Measurements from ENCODE around the gene RAI2. TPM values are rescaled to one million over a fixed set of nuclear protein-coding genes. Genes with fewer than 3 reads are reported as not detected.

RAI2 gene
- total and polyA plus RNA-seq, 2 experiments from 2014 or later, result 0.83 to 0.99 TPM

DNA sequence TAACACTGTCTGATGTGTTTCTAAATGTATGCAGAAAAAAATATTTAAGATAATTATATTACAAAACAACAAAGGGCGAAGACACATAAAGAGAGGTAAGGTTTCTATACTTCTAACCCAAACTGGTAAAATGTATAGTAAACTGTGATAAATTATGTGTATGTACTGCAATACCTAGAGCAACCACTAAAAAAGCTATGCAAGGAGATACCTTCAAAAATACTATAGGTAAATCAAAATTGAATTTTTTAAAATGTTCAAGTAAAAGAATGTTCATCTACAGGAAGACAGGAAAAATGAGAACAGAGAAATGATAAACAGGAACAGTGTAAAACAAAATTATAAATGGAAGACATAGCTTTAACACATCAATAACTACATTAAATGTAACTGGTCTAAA, 27.3 kb upstream of the RAI2 start (continued):
- TF ChIP-seq, protein P1, sequence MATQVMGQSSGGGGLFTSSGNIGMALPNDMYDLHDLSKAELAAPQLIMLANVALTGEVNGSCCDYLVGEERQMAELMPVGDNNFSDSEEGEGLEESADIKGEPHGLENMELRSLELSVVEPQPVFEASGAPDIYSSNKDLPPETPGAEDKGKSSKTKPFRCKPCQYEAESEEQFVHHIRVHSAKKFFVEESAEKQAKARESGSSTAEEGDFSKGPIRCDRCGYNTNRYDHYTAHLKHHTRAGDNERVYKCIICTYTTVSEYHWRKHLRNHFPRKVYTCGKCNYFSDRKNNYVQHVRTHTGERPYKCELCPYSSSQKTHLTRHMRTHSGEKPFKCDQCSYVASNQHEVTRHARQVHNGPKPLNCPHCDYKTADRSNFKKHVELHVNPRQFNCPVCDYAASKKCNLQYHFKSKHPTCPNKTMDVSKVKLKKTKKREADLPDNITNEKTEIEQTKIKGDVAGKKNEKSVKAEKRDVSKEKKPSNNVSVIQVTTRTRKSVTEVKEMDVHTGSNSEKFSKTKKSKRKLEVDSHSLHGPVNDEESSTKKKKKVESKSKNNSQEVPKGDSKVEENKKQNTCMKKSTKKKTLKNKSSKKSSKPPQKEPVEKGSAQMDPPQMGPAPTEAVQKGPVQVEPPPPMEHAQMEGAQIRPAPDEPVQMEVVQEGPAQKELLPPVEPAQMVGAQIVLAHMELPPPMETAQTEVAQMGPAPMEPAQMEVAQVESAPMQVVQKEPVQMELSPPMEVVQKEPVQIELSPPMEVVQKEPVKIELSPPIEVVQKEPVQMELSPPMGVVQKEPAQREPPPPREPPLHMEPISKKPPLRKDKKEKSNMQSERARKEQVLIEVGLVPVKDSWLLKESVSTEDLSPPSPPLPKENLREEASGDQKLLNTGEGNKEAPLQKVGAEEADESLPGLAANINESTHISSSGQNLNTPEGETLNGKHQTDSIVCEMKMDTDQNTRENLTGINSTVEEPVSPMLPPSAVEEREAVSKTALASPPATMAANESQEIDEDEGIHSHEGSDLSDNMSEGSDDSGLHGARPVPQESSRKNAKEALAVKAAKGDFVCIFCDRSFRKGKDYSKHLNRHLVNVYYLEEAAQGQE (IDR thresholded peaks at IDR 0.05; ENCODE audit: unreplicated experiment), result no peak
- TF ChIP-seq, protein P2, sequence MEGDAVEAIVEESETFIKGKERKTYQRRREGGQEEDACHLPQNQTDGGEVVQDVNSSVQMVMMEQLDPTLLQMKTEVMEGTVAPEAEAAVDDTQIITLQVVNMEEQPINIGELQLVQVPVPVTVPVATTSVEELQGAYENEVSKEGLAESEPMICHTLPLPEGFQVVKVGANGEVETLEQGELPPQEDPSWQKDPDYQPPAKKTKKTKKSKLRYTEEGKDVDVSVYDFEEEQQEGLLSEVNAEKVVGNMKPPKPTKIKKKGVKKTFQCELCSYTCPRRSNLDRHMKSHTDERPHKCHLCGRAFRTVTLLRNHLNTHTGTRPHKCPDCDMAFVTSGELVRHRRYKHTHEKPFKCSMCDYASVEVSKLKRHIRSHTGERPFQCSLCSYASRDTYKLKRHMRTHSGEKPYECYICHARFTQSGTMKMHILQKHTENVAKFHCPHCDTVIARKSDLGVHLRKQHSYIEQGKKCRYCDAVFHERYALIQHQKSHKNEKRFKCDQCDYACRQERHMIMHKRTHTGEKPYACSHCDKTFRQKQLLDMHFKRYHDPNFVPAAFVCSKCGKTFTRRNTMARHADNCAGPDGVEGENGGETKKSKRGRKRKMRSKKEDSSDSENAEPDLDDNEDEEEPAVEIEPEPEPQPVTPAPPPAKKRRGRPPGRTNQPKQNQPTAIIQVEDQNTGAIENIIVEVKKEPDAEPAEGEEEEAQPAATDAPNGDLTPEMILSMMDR (conservative IDR thresholded peaks at IDR 0.05; ENCODE audit: low read depth in 2 of 2), result no peak
- TF ChIP-seq, protein P3, sequence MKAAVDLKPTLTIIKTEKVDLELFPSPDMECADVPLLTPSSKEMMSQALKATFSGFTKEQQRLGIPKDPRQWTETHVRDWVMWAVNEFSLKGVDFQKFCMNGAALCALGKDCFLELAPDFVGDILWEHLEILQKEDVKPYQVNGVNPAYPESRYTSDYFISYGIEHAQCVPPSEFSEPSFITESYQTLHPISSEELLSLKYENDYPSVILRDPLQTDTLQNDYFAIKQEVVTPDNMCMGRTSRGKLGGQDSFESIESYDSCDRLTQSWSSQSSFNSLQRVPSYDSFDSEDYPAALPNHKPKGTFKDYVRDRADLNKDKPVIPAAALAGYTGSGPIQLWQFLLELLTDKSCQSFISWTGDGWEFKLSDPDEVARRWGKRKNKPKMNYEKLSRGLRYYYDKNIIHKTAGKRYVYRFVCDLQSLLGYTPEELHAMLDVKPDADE (IDR thresholded peaks at IDR 0.05), result no peak

DNA sequence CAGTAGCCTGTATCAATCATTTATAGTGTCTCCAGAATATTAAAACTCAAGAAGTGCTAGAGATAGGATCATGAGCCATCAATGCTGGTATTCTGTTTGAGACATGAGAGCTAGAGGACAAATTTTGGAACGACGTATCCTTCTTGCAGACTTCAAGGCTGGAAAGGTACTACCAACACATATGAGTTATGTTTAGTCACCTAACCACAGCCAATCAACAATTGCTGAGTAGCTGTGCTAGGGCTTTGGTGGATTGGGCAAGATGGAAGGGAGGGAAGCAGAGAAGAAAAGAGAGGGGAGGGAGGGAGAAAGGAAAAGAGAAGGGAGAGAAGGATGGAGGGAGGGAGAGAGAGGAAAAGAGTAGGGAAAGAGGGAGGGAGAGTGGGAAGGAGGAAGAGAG, 21.6 kb upstream of the RAI2 start:
- H3K4me2 ChIP-seq, result no peak overlapping the region
- no peaks in the 10 kb centered on the region for H4K20me1 ChIP-seq (replicated peaks; ENCODE audit: insufficient read depth)
- H3K36me3 ChIP-seq (ENCODE audit: insufficient read depth), result no peaks in the 10 kb centered on the region
- Mint-ChIP-seq H3K9me3 (no peaks in the 10 kb centered on the region), H3K36me3 (ENCODE audit: low read depth) (no peaks in the 10 kb centered on the region), H3K27ac (no peak overlapping the region), H3K4me1 (no peaks in the 10 kb centered on the region), H3K4me3 (no peak overlapping the region), H3K27me3 (ENCODE audit: insufficient read depth, low read depth, poor library complexity) (no peaks in the 10 kb centered on the region)
- DNase-seq (ENCODE audit: low spot score) (no peak), ATAC-seq (no peak)
- H3K4me3 ChIP-seq, result no peak overlapping the region
- no peak overlapping the region for H3K27ac ChIP-seq (ENCODE audit: low read depth)
- H2AFZ ChIP-seq, result no peak overlapping the region
- H3K4me1 ChIP-seq (ENCODE audit: insufficient read depth), result no peaks in the 10 kb centered on the region
- TF ChIP-seq JUNB (IDR thresholded peaks at IDR 0.05; ENCODE audit: unreplicated experiment) (no peak), CREB1 (CRISPR knock-in tag; IDR thresholded peaks at IDR 0.05; ENCODE audit: low read depth) (no peak), NANOG (IDR thresholded peaks at IDR 0.05; ENCODE audit: borderline replicate concordance) (no peak), EZH2phosphoT487 (IDR thresholded peaks at IDR 0.05; ENCODE audit: unreplicated experiment) (no peak), EZH2 (IDR thresholded peaks at IDR 0.05; ENCODE audit: low read depth, unreplicated experiment) (no peak), ZNF331 (CRISPR knock-in tag; IDR thresholded peaks at IDR 0.05; ENCODE audit: low read depth) (no peak), STAT1 (IDR thresholded peaks at IDR 0.05; ENCODE audit: unreplicated experiment) (no peak), POLR2AphosphoS5 (IDR thresholded peaks at IDR 0.05; ENCODE audit: low read depth) (no peak)
- TF ChIP-seq, protein P2 (conservative IDR thresholded peaks at IDR 0.05; ENCODE audit: low read depth in 2 of 2), result no peak
- H3K79me2 ChIP-seq (replicated peaks; ENCODE audit: insufficient read depth), result no peaks in the 10 kb centered on the region
- no peaks in the 10 kb centered on the region for H3K27me3 ChIP-seq (ENCODE audit: insufficient read depth)
- no peaks in the 10 kb centered on the region for H3F3A ChIP-seq (replicated peaks; ENCODE audit: low read depth)
- no peaks in the 10 kb centered on the region for H3K9me2 ChIP-seq (ENCODE audit: insufficient read depth)
